GM23248 (cell line): ENCODE measurements around the gene FAM118A.

ENCODE experiments used
- EZH2 ChIP-seq: fragments of 200-600 bp; sonication (generic); IDR thresholded peaks from 2 replicates; pipeline ENCODE4 v1.6.1; 2018; ENCODE audit warnings: antibody characterized with exemption, mild to moderate bottlenecking; ENCODE audit not compliant: insufficient read depth, poor library complexity, severe bottlenecking
- EZH2phosphoT487 ChIP-seq: fragments of 200-600 bp; sonication (generic); IDR thresholded peaks from 2 replicates; pipeline ENCODE4 v1.6.1; 2018; ENCODE audit warnings: antibody characterized with exemption, moderate library complexity, mild to moderate bottlenecking, low read depth; ENCODE audit not compliant: insufficient read depth

- TF ChIP-seq EZH2 (no peak), EZH2phosphoT487 (no peak)
Observed at GRCh38 chr22:45308957-45309421, 745 bp upstream of the FAM118A start.
